HUDEP-2 (cell line): Measurements from ENCODE around the gene LIN28A.
A peak's percentile ranks its signal among the peaks of the same experiment; 100 is the strongest.
"Not testable (repeated sequence)": the region's sequence is repeated elsewhere in the genome, so short reads cannot be mapped to it uniquely, and the experiment has no call there.

Source experiments
- DNase-seq, 76 experiments: peaks; one replicate each; lab custom pipeline; 2025; ENCODE audit not compliant: unreplicated experiment in 76 of 76; lab: John Stamatoyannopoulos, UW

The LIN28A gene, protein sequence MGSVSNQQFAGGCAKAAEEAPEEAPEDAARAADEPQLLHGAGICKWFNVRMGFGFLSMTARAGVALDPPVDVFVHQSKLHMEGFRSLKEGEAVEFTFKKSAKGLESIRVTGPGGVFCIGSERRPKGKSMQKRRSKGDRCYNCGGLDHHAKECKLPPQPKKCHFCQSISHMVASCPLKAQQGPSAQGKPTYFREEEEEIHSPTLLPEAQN

GRCh38 chr1:26410706-26411623 is at the start of gene LIN28A:
Gene LIN28A (plus strand): TSS chr1:26410817. CDS start chr1:26410892, 75 bp downstream.
- DNase-seq, result no peak

DNA sequence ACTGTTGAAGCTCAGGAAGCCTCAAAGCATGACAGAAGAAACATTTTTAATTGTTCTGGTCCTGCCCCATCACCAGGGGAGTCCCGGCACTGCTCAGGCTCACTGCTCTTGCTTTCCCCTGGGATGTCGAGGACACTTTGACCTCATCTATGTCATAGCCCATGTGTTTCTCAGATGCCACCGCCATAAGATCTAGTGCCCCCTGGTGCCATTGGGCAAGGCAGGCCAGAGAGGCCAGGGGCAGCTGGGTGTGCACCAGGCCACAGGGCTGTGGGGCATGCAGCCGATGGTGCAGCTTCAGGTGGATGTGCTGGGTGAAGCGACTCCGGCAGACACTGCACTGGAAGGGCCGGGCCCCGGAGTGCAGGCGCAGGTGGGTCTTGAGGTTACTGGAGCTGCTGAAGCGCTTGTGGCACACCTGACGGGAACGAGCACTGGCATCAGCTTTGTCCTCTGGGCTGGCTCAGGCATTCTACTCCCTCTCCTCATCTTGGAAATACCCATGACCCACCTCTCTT is 49.0 kb upstream of the LIN28A start:
- no peak for DNase-seq

DNA sequence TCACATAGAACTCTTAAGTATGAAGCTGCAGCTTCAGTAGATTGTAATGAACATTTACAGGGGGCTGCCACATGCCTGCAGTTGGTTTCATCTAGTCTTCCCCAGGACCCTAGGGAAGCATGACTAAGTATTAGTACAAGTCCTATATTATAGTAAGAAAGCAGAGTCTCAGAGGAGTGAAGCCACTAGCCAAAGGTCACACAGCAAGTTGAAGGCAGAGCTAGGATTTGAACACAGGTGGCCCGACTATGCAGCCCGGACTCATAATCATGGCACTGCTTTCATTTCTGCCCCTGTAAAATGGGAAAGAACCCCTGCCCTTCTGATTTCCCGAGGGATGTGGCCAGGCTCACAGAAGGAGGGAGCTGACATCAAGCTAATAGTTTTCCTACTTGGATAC is 48.3 kb upstream of the LIN28A start:
- no peak for DNase-seq

DNA sequence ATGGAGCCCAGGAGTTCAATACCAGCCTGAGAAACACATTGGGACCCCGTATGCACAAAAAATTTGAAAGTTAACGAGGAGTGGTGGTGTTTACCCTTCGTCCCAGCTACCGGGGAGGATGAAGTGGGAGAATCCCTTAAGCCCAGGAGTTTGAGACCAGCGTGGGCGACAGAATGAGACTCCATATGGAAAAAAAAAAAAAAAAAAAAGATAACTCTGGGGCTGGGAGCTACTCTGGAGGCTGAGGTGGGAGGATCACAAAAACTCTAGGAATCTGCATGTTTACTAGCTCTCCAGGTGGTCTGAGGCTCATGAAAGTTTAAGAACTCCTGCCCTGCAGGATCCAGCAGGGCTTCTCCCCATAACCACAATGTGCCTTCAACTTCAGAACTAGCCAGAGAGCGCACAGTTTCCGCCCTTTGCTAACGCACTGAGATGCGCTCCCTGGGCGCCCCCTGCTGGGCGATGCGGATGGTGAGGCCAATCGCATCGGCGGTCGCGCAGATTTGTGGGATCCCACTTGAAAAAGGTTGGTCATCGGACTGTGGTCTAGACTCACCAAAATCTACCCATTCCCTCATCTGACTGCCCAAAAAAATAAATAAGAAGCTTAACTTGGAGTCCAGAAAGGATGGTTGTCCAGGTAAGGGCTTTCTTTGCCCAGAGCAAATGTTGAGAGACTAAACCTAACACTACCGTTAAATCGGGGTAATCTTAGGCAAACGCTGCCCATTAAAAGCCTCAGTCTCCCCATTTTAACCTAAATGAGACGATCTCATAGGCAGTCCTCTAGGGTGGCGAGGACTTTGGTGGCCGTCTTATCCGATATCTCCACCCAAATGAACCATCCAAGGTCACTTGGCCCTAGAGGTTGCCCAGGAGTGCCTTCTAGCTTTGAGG is 46.8 kb upstream of the LIN28A start:
- DNase-seq, result peak in 73 of 76 experiments; percentile 10 to 82 (median 64)

- no peak for DNase-seq
Observed at GRCh38 chr1:26364956-26365355, 45.7 kb upstream of the LIN28A start.

GRCh38 chr1:26367441-26367840 is 43.2 kb upstream of the LIN28A start:
- no peak for DNase-seq

DNA sequence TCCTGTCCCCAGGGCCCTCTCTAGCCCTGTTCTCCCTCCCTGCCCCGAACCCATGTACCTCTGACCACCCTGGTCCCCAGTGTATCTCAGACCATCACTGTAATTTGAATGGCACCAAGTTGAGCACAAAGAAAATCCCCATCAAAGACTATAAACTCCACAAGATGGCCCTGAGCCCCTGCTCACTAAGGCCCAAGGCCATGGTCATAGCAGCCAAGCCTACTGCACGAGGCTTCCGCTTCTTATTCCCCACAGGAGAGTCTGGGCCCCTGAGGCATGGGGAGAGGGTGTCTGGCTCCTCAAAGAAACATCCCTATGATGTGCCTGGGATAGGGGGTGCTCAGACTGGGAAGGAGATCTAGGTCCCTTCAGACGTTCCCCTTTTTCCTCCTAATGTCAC is 42.6 kb upstream of the LIN28A start:
- no peak for DNase-seq

DNA sequence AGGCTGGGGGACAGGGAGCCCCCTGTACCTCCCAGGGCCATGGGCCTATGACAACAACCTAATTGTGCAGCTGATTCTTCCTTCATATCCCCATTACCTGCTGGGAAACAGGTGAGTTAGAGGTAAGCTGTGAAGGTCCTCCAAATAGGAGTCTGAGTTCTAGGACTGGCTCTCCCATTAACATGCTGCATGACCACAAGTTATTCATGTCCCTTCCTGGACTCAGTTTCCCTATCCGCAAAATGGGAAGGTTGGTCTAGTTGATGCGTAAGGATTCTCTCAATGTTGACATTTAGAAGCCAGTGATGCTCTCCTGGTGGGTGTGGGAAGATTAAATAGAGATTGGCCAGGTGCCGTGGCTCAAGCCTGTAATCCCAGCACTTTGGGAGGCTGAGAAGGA is 42.1 kb upstream of the LIN28A start:
- no peak for DNase-seq

- no peak for DNase-seq
Observed at GRCh38 chr1:26370591-26371382, 39.8 kb upstream of the LIN28A start.

- no peak for DNase-seq
Observed at GRCh38 chr1:26372039-26372438, 38.6 kb upstream of the LIN28A start.

- not testable (repeated sequence) for DNase-seq
Observed at GRCh38 chr1:26372611-26373010, 38.0 kb upstream of the LIN28A start, which contains the start of gene ZNF683. Gene ZNF683 (minus strand): TSS chr1:26372750. CDS start chr1:26368571, 4,179 bp downstream.

DNA sequence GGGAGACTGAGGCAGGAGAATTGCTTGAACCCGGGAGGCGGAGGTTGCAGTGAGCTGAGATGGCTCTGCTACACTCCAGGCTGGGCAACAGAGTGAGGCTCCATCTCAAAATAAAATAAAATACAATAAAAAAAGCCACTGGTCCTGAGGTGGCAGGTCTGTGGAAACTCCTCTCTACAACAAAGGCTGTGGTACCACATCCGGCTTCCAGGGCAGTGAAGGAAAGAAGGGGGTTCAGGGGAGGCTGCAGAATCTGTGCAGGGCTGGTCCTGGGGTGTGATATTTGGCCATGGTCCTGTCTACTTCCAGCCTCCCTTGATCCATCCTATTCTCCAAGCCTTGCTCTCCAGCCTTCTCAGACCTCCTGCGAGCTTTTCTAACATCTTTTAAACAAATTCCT is 37.3 kb upstream of the LIN28A start:
- DNase-seq, result no peak

GRCh38 chr1:26373789-26374188 is 36.8 kb upstream of the LIN28A start:
- no peak for DNase-seq

GRCh38 chr1:26374361-26374760 is 36.3 kb upstream of the LIN28A start:
- DNase-seq, result not testable (repeated sequence)

DNA sequence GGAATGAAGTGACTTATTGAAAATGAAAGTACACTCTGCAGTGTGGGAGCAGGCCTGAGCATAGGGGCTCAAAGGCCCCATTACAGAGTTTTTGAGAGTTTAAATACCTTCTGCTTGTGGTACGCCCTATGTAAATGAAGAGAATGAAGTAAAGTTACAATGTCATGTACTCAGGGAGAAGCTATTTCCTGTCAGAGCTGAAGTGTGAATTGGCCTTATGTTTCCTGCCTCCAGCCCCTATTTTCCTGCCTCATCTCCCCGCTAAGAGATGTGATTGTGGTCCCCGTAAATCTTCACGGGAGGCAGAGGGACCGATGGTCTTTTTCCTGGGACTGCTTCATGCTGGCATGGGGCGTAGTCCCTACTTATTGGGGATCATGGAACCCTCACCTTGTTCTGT is 35.5 kb upstream of the LIN28A start:
- DNase-seq, result no peak

DNA sequence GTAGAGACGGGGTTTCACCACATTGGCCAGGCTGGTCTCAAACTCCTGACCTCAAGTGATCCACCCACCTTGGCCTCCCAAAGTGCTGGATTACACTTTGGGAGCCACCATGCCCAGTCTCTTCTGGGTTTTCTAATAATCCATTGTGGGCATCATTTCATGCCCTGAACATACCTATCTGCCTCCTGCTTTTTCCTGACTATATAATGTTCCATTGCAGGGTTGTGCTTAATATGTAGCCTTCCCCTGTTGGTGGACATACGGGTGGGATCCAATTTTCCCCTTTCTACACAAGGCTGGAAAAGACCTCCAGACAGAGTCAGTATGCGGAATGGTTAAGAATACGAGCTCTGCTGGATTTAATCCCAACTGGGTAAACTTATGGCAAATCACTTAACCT is 34.6 kb upstream of the LIN28A start:
- no peak for DNase-seq

- peak in 75 of 76 experiments; percentile 73 to 99 (median 94) for DNase-seq
Observed at GRCh38 chr1:26378088-26378878, 32.3 kb upstream of the LIN28A start.

GRCh38 chr1:26378879-26379251 is 31.8 kb upstream of the LIN28A start:
- no peak for DNase-seq

- DNase-seq, result no peak
Observed at GRCh38 chr1:26384076-26384475, 26.5 kb upstream of the LIN28A start.
